GM12878 (cell line): ENCODE measurements around the gene ANKRD33B.

Experiments used
- ELK1 ChIP-seq: IDR thresholded peaks from 2 replicates; pipeline ENCODE4 v1.6.1; 2012; ENCODE audit warnings: low read depth, low read length, improper control_type of control experiment
- EZH2 ChIP-seq: IDR thresholded peaks from 2 replicates; pipeline ENCODE4 v1.6.1; 2012; ENCODE audit warnings: low read depth, mild to moderate bottlenecking, control low read depth, inconsistent platforms, low read length, borderline replicate concordance; ENCODE audit not compliant: control insufficient read depth
- FOXK2 ChIP-seq: fragments of 450-650 bp; IDR thresholded peaks from 2 replicates; pipeline ENCODE4 v1.6.1; 2017; ENCODE audit warnings: mild to moderate bottlenecking, moderate library complexity
- FOXM1 ChIP-seq: IDR thresholded peaks from 2 replicates; pipeline ENCODE4 v1.6.1; 2012; ENCODE audit warnings: low read depth, mild to moderate bottlenecking, inconsistent platforms, low read length, moderate library complexity
- JUNB ChIP-seq: IDR thresholded peaks from 2 replicates; pipeline ENCODE4 v1.6.1; 2016; ENCODE audit warnings: antibody characterized with exemption, mild to moderate bottlenecking
- KDM1A ChIP-seq: fragments of 200-600 bp; sonication (generic); IDR thresholded peaks from 2 replicates; pipeline ENCODE4 v1.6.1; 2016; ENCODE audit warnings: borderline replicate concordance
- NBN ChIP-seq: fragments of 450-650 bp; IDR thresholded peaks from 2 replicates; pipeline ENCODE4 v1.6.1; 2016
- NR2C1 ChIP-seq: fragments of 450-650 bp; IDR thresholded peaks from 2 replicates; pipeline ENCODE4 v1.6.1; 2017; ENCODE audit warnings: antibody characterized with exemption, mild to moderate bottlenecking, moderate library complexity
- PRDM15 ChIP-seq: fragments of 450-650 bp; formaldehyde crosslinking; IDR thresholded peaks from 2 replicates; pipeline ENCODE4 v1.4.0; 2020; ENCODE audit warnings: mild to moderate bottlenecking, moderate library complexity
- RAD21 ChIP-seq: IDR thresholded peaks from 2 replicates; pipeline ENCODE4 v1.6.1; 2011; ENCODE audit warnings: mild to moderate bottlenecking, low read depth, low read length, moderate library complexity; ENCODE audit not compliant: insufficient read depth
- STAT1 ChIP-seq: fragments of 450-650 bp; conservative IDR thresholded peaks from 2 replicates; pipeline ENCODE4 v1.6.1; 2014; ENCODE audit warnings: antibody characterized with exemption, mild to moderate bottlenecking
- ZBTB33 ChIP-seq: fragments of 450-650 bp; IDR thresholded peaks from 2 replicates; pipeline ENCODE4 v1.6.1; 2017; ENCODE audit warnings: mild to moderate bottlenecking
- TF ChIP-seq, protein P1 (sequence below), 3 experiments: IDR thresholded peaks in 2 of 3; conservative IDR thresholded peaks in 1 of 3; 2 replicates each; pipeline ENCODE4 v1.5.1; 2011; ENCODE audit warnings: low read depth in 3 of 3, low read length in 3 of 3, mild to moderate bottlenecking in 3 of 3, control low read depth in 2 of 3, moderate library complexity in 2 of 3, inconsistent platforms in 1 of 3, mixed read lengths in 1 of 3; ENCODE audit not compliant: control insufficient read depth in 2 of 3, insufficient read depth in 1 of 3; ENCODE audit errors: extremely low read depth in 1 of 3
- TF ChIP-seq, protein P2 (sequence below): IDR thresholded peaks from 2 replicates; pipeline ENCODE4 v1.6.1; 2011; ENCODE audit warnings: low read depth, low read length, improper control_type of control experiment, borderline replicate concordance

GRCh38 chr5:10584714-10585517 lies 21.0 kb downstream of the ANKRD33B start:
- TF ChIP-seq RAD21 (no peak), STAT1 (no peak), EZH2 (no peak), JUNB (no peak), NR2C1 (no peak), FOXM1 (no peak), KDM1A (no peak), NBN (no peak), ELK1 (no peak), FOXK2 (no peak), PRDM15 (no peak), ZBTB33 (no peak)
- TF ChIP-seq, protein P1, sequence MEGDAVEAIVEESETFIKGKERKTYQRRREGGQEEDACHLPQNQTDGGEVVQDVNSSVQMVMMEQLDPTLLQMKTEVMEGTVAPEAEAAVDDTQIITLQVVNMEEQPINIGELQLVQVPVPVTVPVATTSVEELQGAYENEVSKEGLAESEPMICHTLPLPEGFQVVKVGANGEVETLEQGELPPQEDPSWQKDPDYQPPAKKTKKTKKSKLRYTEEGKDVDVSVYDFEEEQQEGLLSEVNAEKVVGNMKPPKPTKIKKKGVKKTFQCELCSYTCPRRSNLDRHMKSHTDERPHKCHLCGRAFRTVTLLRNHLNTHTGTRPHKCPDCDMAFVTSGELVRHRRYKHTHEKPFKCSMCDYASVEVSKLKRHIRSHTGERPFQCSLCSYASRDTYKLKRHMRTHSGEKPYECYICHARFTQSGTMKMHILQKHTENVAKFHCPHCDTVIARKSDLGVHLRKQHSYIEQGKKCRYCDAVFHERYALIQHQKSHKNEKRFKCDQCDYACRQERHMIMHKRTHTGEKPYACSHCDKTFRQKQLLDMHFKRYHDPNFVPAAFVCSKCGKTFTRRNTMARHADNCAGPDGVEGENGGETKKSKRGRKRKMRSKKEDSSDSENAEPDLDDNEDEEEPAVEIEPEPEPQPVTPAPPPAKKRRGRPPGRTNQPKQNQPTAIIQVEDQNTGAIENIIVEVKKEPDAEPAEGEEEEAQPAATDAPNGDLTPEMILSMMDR (IDR thresholded peaks at IDR 0.05 in 2 of 3, conservative IDR thresholded peaks at IDR 0.05 in 1 of 3; ENCODE audit: control insufficient read depth in 2 of 3, extremely low read depth in 1 of 3, insufficient read depth in 1 of 3, low read depth in 3 of 3, low read length in 3 of 3), result no peak
- TF ChIP-seq, protein P2, sequence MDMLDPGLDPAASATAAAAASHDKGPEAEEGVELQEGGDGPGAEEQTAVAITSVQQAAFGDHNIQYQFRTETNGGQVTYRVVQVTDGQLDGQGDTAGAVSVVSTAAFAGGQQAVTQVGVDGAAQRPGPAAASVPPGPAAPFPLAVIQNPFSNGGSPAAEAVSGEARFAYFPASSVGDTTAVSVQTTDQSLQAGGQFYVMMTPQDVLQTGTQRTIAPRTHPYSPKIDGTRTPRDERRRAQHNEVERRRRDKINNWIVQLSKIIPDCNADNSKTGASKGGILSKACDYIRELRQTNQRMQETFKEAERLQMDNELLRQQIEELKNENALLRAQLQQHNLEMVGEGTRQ, result no peak
